ENCODE measurements around the gene BCL2L13.

BCL2L13 gene

GRCh38 chr22:17710023-17710422 lies 71.5 kb downstream of the BCL2L13 start:
- TF ChIP-seq CTCF (IDR thresholded peaks at IDR 0.05; ENCODE audit: low read depth, low read length, missing control alignments): no peak
- DNase-seq (ENCODE audit: extremely low read depth, low read depth): no peak
- no peak overlapping the region for H3K4me3 ChIP-seq (replicated peaks; ENCODE audit: low read depth, low read length)

GRCh38 chr22:17712441-17712840 lies 73.9 kb downstream of the BCL2L13 start:
- TF ChIP-seq CTCF (IDR thresholded peaks at IDR 0.05; ENCODE audit: low read depth, low read length, missing control alignments): no peak
- no peak for DNase-seq (ENCODE audit: extremely low read depth, low read depth)
- no peak overlapping the region for H3K4me3 ChIP-seq (replicated peaks; ENCODE audit: low read depth, low read length)

GRCh38 chr22:17716529-17716928 lies 78.0 kb downstream of the BCL2L13 start:
- no peak for DNase-seq (ENCODE audit: extremely low read depth, low read depth)
- TF ChIP-seq CTCF (IDR thresholded peaks at IDR 0.05; ENCODE audit: low read depth, low read length, missing control alignments): no peak
- no peak overlapping the region for H3K4me3 ChIP-seq (replicated peaks; ENCODE audit: low read depth, low read length)

GRCh38 chr22:17717708-17718107 lies 79.2 kb downstream of the BCL2L13 start:
- no peak overlapping the region for H3K4me3 ChIP-seq (replicated peaks; ENCODE audit: low read depth, low read length)
- no peak for TF ChIP-seq CTCF (IDR thresholded peaks at IDR 0.05; ENCODE audit: low read depth, low read length, missing control alignments)
- DNase-seq (ENCODE audit: extremely low read depth, low read depth): no peak

- DNase-seq (ENCODE audit: extremely low read depth, low read depth): no peak
- H3K4me3 ChIP-seq (replicated peaks; ENCODE audit: low read depth, low read length): no peak overlapping the region
- no peak for TF ChIP-seq CTCF (IDR thresholded peaks at IDR 0.05; ENCODE audit: low read depth, low read length, missing control alignments)
Observed at GRCh38 chr22:17719911-17720310, 81.4 kb downstream of the BCL2L13 start.

GRCh38 chr22:17724241-17724640 lies 85.7 kb downstream of the BCL2L13 start:
- H3K4me3 ChIP-seq (replicated peaks; ENCODE audit: low read depth, low read length): no peak overlapping the region
- TF ChIP-seq CTCF (IDR thresholded peaks at IDR 0.05; ENCODE audit: low read depth, low read length, missing control alignments): no peak
- DNase-seq (ENCODE audit: extremely low read depth, low read depth): no peak
